HG03159 (cell line): ENCODE measurements around the gene GNB1L.

ENCODE experiments used
- ATAC-seq: cut with Tn5 transposase; IDR thresholded peaks from one replicate; pipeline ENCODE4 v1.9.1; 2021; ENCODE audit warnings: mild to moderate bottlenecking, moderate library complexity; ENCODE audit not compliant: unreplicated experiment

The GNB1L gene

DNA sequence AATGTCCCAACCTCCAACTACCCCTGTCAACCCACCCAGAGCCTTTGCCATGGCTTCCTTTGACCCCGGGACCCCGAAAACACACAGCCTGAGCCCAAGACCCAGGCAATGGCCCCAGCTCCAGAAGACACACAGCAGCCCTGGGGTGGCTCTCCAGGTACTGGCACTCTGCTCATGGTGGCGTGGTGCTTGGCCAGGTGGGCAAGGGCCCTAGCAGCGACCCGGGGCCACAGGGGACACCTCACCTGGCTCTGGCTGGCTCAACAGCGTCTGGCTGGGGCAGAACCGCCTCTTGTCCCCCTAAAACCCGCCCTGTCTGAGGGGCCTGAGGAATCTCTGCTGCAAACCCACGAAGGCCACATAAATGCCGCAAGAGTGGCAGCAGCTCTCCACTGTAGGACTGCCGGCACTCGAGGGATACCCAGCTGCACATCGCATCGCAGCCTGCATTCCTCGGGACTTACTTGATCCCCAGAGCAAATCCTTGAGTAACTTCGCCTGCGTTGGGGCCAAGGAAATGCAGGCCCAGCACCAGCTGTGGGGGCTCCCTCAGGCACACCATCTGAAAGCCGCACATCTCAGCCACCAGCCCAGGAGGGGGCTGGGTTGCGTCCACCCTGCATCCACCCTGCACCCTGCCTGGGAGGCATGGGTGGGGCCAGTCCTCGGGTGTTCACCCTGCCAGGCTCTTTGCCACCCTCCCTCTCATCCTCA is 23.1 kb upstream of the GNB1L start:
- ATAC-seq, result no peak

DNA sequence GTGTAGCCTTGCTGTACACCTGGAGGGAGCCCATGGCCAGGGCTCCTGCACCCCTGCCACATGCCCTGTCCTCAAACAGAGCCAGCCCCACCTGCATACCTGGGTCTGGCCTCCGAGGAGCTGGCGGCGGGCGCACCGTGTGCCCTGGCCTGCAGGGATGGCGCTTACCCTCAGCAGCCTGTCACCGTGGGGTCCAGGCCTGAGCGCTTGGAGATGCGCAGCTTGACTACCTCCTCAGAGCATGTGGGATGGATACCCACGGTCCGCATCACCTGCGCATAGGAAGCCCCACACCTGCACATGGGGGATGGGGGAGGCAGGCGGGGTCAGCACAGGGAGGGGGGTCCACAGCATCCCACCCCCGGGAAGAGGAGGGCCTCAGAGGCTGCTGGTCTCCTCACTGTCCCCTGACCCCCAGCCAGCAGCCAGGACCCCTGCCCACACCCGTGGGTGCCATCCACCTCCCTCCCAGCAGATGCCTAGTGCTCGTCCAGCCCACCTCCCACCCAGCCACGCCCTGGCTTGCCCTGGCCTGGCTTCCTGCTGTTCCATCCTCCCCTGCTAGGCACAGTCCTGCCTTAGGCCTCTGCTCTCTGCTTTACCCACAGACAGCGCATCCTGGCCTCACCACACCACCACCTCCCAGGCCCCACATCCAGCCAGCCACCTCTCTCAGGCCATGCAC is 22.4 kb upstream of the GNB1L start:
- no peak for ATAC-seq

DNA sequence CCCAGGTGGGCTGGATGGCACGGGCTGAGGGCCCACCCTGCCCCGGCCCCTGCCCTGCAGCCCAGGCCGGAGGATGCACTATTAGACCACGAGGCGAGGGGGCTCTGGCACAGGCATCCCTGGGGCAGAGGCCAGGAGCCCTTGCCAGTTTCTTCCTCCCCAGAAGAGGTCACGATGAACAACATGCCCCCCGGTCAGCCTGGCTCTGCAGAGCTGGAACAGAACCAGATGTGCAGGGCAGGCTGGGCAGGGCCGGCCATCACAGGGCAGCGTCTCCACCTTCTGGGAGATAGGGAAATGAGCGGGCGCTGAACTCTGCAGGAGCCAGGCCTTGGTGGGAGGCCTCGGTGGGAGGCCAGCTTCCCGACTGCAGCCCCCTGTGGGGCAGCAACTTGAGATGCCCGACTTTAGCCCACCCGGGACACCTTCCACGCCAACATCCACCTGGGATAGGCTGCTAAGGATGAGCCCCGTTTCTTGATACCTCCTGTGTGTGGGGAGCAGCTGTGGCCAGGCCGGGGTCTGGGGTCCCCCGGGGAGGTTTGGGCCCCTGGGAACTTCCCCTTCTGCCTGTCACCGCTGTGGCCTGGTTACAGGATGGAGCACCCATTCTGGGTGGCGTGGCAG is 21.8 kb upstream of the GNB1L start:
- no peak for ATAC-seq

DNA sequence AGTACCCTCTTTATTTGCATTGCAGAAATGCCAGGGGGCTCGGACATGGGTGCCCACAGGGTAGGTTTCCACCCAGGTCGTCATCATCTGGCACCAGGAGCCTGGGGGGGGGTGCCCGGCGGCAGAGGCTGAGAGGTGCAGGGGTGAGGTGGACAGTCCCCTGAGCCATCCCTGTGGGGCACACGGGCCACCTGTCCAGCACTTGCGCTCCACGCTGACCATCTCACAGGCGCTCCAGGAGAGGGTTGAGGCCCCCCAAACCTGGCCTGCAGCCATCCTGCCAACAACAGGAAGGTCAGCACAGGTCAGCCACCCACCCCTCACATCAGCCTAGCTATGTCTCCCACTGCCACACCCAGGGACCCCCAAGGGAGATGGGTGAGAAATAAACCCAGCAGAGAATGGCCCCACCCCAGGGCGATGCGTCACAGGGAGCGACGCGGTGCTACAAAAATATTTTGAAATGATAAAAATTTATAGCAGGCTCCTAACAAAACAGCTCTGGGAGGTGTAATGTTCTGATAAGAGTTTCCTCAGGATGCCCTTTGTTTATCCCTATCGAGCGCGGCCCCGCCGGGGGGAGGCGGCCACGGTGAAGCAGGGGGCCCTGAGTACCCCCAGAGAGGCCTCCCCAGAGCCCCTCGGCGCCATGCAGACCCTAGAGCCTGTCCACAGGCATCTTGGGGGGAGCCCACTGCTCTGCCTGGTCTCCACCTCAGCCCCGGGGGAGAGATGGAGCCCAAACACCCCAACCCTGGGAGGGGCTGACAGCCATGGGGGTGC is 21.0 kb upstream of the GNB1L start:
- ATAC-seq, result no peak

DNA sequence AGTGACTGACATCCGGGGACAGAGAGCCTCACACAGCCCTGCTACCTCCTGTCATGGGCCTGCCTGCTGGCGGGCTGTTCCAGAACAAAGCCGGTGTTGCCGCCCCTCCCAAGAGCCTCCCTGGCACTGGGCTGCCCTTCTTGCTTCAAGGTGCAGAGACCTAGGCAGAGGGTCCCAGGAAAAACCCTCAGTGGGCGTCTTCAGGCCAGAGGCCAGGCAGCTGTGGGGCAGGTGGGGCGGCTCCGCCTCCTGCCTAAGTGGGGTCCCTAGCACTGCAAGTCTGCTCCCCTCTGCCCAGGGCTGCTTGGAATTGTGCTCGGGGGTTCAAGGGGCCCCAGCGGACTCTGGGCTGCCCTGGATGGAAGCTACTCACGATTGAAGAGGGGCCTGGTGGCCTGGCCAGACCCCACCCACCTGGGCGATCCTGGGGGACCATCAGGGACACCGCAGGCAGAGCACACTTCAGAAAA is 20.4 kb upstream of the GNB1L start:
- no peak for ATAC-seq

DNA sequence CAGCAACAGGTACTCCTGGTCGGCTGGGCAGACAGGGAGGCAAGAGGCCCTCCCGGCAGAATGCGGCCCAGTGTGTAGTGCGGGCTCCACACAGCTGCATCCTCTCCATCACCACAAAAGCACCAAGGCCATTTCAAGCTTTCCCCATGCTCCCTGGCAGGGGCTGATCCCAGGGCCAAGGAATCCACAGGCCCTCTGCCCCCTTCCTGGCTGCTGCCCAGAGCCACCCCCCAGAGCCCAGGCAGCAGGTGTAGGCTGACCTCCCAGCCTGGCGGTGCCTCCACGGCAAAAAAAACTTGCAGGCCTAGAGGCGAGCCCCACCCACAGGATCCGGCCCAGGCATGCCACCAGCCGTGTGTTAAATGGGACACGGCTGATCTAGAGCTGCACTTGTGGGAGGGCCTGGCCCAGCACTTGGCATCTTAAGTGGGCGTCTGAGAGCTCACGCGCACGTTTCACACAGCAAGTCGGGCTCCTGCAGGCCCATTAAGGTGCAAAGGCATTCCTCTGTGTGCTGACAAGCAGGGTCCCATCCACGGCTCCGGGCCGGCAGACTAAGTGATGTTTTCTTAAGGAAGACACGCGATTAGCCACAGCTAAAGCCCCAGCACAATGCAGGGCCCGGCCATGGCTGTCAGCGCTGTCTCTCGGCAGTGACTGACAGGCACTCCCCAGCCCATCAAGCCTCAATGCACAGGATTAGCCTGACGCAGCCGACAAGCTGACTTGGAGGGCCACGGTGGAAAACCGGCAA is 19.8 kb upstream of the GNB1L start:
- ATAC-seq, result no peak

DNA sequence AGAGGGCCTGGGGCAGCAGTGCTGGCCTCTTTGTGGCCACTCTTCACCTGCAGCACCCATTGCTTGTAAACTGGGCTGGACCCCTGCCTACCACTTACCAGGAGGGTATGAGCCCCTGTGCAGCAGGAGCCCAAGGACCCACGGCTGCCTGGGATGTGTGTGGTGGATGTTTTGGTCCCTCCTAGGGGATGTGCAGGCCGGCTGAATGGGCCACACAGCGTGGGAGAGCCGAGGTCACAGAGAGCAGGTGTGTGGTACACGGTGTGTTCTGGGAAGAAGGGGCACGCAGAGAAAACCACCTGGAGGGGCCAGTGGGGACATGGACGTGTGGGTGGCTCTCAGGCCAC is 19.3 kb upstream of the GNB1L start:
- no peak for ATAC-seq

DNA sequence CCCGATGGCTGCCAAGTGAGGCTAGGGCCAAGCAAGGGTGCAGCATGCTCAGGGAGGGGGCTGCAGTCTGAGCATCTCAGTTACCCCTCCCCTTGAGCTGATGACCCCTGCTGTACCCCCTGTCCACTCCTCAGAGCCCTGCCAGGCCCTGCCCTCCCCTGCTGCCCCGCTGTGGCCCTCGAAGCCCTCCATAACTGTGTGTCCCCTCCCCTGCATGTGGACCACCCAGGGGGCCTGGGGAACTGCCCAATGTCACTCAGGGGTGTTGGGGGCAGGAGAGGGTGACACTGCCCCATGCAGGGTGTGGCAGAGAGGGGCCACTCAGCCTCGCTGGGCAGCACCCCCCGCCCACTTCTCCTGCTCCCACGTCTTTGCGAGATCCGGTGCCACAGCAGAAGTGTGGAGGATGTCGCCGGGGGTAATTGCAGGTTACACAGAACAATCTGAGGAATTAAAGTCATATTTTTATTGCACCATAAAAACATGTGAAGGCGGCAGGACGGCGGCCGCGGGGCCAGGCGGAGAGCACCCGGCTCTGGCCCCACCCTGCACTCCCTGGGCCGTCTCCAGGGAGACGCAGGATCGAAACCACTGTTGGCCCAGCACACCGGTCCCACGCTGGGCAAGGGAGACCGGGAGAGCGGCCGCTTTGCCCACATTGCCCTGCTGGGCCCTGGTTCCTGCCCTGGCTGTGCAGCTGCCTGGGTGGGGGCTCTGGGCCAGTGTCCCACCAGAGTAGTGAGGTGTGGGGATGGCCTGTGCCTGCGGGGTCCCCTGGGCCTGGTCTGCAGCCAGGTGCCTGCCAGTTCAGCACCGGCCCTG is 18.7 kb upstream of the GNB1L start:
- ATAC-seq, result no peak

DNA sequence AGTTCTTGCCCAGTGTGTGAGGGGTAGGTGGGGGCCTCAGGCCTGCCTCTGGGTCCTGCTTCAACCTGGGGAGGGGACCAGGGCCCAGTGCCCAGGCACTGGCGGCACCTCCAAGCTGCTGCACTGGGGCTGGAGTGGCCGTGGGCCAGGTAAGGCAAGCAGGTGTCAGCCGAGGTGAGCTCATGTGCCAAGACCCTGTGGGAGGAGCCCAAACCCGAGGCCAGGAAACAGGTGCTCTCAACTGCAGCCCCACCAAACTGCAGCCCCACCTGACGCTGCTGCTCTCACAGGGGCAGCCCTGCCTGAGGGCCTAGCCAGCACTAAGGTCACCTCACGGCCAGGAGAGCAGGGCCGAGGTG is 18.1 kb upstream of the GNB1L start:
- no peak for ATAC-seq

DNA sequence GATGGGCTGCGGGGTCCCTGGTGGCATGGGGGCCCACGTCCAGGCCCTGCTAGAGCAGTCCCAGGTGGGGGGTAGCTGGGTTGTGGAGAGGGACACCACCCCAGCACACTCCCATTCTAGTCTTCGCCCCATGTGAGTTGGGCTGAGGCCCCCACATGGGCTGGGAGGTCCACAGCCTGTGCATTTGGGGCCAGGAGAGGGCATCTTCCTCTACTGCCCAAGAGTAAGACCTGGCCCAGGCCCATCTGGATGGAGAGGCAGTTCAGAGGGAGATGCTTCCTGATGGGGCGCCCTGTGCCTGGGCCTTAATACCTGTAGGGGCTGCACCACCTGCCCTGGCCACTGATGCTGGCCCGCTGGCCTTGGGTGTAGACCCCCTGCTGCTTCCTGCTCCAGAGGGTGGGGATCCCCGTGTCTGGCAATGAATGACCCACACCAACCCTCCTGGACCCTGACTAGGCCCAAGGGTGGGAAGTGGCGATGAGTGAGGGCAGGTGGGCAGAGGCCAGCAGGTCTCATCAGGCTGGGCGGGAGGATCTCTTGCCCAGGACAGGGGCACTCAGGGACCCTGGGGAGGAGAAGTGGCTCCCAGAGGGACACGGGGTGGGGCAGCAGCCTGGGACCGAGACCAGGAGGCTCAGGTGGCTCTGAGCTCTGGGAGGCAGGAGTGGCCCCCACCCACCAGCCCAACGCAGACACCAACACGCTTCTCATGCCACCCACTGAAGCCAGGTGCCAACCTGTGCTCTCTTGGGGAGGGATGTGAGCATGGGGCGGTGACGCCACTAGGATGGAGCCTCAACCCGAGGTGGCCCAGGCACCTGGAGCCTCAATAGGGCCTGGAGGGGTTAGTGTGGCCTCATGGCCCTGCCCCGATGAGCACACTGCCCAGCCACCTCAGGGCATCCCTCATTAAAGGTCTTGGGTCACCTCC is 17.4 kb upstream of the GNB1L start:
- no peak for ATAC-seq

DNA sequence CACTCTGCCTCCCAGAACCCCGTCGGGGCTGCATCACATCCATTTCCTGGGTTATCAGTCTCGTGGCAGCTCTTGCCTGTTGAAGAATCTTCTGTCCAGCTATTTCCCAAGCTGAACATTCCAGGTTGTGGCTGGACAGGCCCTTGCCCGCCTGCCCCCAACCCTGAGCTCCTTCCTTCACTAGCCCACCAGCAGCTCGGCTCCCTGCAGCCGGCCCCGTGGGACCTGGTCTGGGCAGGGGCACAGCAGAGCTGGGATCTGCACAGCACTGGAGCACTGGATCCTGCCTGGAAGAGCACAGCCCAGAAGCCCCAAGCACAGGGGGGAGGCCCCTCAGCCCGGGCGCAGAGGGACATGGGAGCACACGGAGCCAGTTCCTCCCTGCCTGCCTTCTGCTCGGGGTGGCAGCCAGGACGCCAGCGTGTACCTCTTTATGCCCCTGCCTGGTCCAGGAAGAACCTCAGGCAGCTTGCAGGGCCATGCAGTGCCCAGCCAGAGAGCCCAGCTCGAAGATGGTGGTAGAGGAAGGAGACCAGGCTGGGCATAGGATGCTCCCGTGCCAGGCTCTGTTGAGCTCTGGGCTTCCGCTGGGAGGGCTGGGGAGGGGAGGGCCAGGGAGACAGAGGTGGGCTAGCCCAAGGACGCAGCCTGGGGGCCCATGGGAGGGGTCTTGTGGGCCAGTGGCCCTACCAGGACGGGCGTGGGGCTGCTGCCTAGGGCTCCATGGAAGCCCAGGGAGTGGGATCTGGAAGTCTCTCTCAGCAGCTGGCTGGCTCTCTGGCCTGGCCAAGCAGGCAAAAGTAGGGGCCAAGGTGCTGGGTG is 16.6 kb upstream of the GNB1L start:
- ATAC-seq, result no peak

DNA sequence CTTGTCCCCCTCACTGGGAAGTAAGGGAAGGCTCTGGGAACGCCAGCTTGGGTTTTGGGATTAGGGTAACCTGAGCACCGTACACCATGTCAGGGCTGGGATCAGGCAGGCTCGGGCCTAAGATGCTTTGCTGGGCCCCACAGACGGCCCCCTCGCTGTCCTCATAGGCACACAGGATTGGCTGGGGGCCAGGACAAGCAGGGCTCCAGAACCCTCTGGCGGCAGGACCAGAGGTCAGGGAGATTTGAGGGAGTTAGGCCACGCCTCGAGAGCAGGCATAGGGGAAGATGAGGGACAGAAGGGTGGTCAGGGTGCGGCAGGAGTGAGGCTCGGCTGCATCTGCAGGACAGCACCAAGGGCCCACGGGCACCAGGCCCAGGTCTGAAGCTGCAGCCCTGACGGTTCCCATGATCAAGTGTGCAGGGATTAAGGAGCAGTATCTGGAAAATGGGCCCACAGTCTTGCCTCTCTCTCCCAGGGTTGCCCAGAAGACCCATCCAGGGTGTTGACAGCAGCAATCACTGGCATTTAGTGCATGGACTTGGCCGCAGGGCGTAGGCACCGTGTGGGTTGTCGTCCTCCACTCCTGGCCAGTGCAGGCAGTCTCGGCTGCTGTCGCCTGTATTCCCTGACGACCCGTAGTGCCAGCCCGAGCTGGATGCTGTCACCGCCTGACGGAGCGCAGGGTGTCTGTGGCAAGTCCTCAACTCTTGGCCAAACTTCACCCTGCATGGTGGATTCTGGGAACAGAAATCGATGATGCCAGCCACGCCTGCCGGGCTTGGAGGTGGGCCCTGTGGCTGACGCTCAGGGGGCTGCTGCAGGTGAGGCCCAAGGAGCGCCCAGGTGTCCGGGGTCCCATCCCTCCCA is 15.7 kb upstream of the GNB1L start:
- no peak for ATAC-seq

DNA sequence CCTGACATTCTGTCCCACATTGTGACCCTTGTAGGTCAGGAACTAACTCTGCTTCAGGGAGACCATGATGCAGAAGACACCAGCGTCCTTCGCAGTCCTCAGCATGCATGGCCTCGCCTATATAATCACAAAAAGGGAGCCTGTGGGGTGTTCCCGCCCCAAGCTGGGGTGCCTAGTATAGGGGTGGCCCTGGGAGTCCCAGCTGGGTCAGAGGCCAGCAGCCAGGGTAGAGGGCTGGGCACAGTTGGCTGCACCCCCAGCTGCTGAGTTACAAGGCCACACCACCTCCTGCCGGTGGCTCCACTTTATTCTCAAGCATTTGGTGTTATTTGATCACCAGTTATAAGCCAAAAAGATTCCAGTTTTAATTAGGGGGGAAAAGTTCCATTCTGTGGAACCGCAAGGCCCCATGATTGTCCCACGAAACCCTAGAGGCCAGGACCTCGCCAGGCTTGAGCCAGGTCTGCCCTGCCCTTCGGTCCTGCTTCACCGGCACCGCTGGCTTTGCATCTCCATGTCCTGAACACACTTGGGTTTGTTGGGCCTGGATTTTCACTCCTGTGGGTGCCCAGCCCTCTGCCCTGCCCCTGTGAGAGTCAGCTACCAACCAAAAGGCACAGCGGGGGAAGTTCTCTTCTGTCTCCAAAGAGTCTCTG is 15.0 kb upstream of the GNB1L start:
- no peak for ATAC-seq

DNA sequence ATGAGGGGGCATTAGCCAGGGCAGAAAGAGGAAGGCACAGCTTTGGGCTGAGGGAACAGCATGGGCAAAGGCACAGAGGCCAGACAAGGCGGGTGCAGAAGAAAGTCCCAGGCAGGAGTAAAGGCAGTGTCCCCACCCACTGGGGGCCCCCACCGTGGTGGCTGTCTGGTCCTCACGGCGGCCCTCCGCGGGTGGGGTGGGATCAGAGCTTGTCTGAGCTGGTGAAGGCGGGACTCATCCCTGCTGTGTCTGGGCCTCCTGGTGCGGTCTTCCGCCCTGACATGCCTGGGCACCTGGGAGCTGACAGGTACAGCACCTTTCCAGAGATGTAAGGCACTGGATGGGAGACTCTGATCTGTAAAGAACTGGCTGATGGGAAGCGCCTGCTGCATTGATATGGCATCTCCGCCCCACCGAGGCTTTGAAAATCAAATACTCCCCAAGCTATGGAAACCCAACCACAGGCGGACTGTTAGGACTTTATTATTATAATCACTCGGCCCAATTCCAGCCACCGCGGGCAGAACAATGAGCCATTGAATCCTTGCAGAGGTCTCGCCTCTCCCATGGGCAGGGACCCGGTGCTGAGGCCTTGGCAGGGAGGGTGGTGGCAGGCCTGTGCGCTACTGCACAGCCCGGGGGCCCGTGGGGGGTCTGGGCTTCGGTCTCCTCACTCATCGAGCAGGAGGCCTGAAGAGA is 14.2 kb upstream of the GNB1L start:
- no peak for ATAC-seq

DNA sequence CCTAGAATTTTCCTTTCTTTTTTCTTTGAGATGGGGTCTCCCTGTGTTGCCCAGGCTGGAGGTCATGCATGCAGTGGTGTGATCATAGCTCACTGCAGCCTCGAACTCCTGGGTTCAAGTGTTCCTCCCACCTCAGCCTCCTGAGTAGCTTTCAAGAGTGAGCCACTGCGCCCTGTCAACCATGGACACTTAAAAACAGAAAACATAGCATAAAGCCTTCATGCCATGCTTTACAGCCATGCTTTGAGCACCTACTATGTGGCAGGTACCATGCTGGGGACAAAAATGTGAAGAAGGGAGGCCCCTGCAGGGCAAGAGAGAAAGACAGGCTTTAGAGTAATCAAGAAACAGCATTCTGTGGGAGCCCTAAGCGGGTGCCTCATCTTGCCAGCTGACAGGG is 13.7 kb upstream of the GNB1L start:
- no peak for ATAC-seq

DNA sequence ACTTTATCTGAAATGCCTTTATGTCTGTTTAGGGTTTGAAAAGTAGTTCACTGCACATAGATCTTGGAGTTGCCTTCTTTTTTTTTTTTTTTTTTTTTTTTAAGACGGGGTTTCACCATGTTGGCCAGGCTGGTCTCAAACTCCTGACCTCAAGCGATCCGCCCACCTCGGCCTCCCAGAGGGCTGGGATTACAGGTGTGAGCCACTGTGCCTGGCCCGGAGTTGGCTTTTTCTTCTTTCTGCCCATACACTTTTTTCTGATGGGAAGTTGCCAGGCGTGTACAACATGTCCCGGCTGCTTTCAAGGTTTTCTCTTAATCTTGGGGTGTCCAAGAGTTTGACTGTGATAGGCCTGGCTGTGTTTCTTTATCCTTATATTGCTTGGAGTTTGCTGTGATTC is 12.9 kb upstream of the GNB1L start:
- no peak for ATAC-seq
